Neural cell (in vitro differentiated cells): ENCODE results near the gene CCDC40. TPM values are rescaled to one million over a fixed set of nuclear protein-coding genes. Genes with fewer than 3 reads are reported as not detected.
"Not testable (repeated sequence)": the region's sequence is repeated elsewhere in the genome, so short reads cannot be mapped to it uniquely, and the experiment has no call there.

Experiments used
- H2AFZ ChIP-seq: fragments of 200-600, 300-800 bp; sonication (generic), shearing (Covaris generic); 2 replicates; pipeline ENCODE4 v1.6.0; 2014; ENCODE audit warnings: low read depth, mild to moderate bottlenecking, antibody characterized with exemption, low read length, moderate library complexity
- H3F3A ChIP-seq: fragments of 200-600 bp; shearing (Covaris generic); 2 replicates; pipeline ENCODE4 v1.6.1; 2016; ENCODE audit warnings: mild to moderate bottlenecking, moderate library complexity, mixed read lengths, antibody characterized with exemption, low read length; ENCODE audit not compliant: insufficient read depth, poor library complexity, severe bottlenecking
- H3K27ac ChIP-seq: fragments of 200-600, 300-800 bp; sonication (generic), shearing (Covaris generic); 2 replicates; pipeline ENCODE4 v1.5.1; 2014; ENCODE audit warnings: mild to moderate bottlenecking, low read length, moderate library complexity
- H3K27me3 ChIP-seq: fragments of 300-800, 200-600 bp; sonication (generic), shearing (Covaris generic); 2 replicates; pipeline ENCODE4 v1.6.0; 2014; ENCODE audit warnings: mild to moderate bottlenecking, low read depth, low read length, moderate library complexity; ENCODE audit not compliant: insufficient read depth
- H3K36me3 ChIP-seq: fragments of 300-800, 200-600 bp; sonication (generic), shearing (Covaris generic); 2 replicates; pipeline ENCODE4 v1.5.1; 2014; ENCODE audit warnings: mild to moderate bottlenecking, antibody characterized with exemption, low read length, moderate library complexity; ENCODE audit not compliant: insufficient read depth
- H3K4me2 ChIP-seq: fragments of 300-800, 200-600 bp; sonication (generic), shearing (Covaris generic); 2 replicates; pipeline ENCODE4 v1.6.0; 2014; ENCODE audit warnings: mild to moderate bottlenecking, low read length
- H3K4me3 ChIP-seq: fragments of 300-800, 200-600 bp; sonication (generic), shearing (Covaris generic); 2 replicates; pipeline ENCODE4 v1.5.1; 2014; ENCODE audit warnings: mild to moderate bottlenecking, low read length, moderate library complexity
- H3K79me2 ChIP-seq: fragments of 200-600 bp; shearing (Covaris generic); replicated peaks from 2 replicates; pipeline ENCODE4 v1.6.0; 2014; ENCODE audit warnings: mild to moderate bottlenecking, low read length, moderate library complexity; ENCODE audit not compliant: insufficient read depth
- H3K9ac ChIP-seq: fragments of 300-800, 200-600 bp; sonication (generic), shearing (Covaris generic); 2 replicates; pipeline ENCODE4 v1.6.1; 2016; ENCODE audit warnings: mild to moderate bottlenecking, low read length, mixed read lengths
- H3K9me2 ChIP-seq: fragments of 200-600 bp; shearing (Covaris generic); 2 replicates; pipeline ENCODE4 v1.6.1; 2016; ENCODE audit warnings: mild to moderate bottlenecking, low read length, mixed read lengths; ENCODE audit not compliant: insufficient read depth
- H3K9me3 ChIP-seq: fragments of 200-600, 300-800 bp; sonication (generic), shearing (Covaris generic); 2 replicates; pipeline ENCODE4 v1.6.1; 2016; ENCODE audit warnings: mild to moderate bottlenecking, mixed run types, low read length, moderate library complexity, mixed read lengths
- H4K20me1 ChIP-seq: fragments of 200-600 bp; shearing (Covaris generic); 2 replicates; pipeline ENCODE4 v1.6.1; 2016; ENCODE audit warnings: mild to moderate bottlenecking, mixed run types; ENCODE audit not compliant: insufficient read depth
- CTCF ChIP-seq: fragments of 450-650 bp; IDR thresholded peaks from 2 replicates; pipeline ENCODE4 v1.5.1; 2014; ENCODE audit warnings: antibody characterized with exemption, mild to moderate bottlenecking, moderate library complexity; ENCODE audit not compliant: poor library complexity, severe bottlenecking
- EP300 ChIP-seq: fragments of 450-650 bp; conservative IDR thresholded peaks from 2 replicates; pipeline ENCODE4 v1.6.1; 2014; ENCODE audit warnings: antibody characterized with exemption, mild to moderate bottlenecking, moderate library complexity; ENCODE audit not compliant: poor library complexity, severe bottlenecking
- EZH2 ChIP-seq: fragments of 200-600, 300-800 bp; shearing (Covaris generic), sonication (generic); IDR thresholded peaks from 2 replicates; pipeline ENCODE4 v1.6.1; 2014; ENCODE audit warnings: antibody characterized with exemption, low read length, borderline replicate concordance, mild to moderate bottlenecking; ENCODE audit not compliant: insufficient read depth, poor library complexity, severe bottlenecking
- MXI1 ChIP-seq: fragments of 450-650 bp; conservative IDR thresholded peaks from 2 replicates; pipeline ENCODE4 v1.6.1; 2014; ENCODE audit warnings: antibody characterized with exemption, mild to moderate bottlenecking; ENCODE audit not compliant: poor library complexity, severe bottlenecking
- POLR2AphosphoS5 ChIP-seq: IDR thresholded peaks from 2 replicates; pipeline ENCODE4 v1.6.1; 2012
- RAD21 ChIP-seq: fragments of 450-650 bp; conservative IDR thresholded peaks from 2 replicates; pipeline ENCODE4 v1.6.1; 2014; ENCODE audit warnings: antibody characterized with exemption, mild to moderate bottlenecking, moderate library complexity
- REST ChIP-seq: IDR thresholded peaks from 2 replicates; pipeline ENCODE4 v1.6.1; 2012; ENCODE audit warnings: borderline replicate concordance
- SMC3 ChIP-seq: fragments of 450-650 bp; conservative IDR thresholded peaks from 2 replicates; pipeline ENCODE4 v1.6.1; 2014; ENCODE audit warnings: antibody characterized with exemption, mild to moderate bottlenecking, moderate library complexity; ENCODE audit not compliant: poor library complexity
- TAF1 ChIP-seq: IDR thresholded peaks from 2 replicates; pipeline ENCODE4 v1.6.1; 2012; ENCODE audit warnings: low read depth
- polyA plus RNA-seq: library from polyadenylated mRNA; depleted of rRNA; stranded (reverse); fragments of >200 nt; gene quantifications from 2 replicates; pipeline ENCODE4 v1.2.3, GENCODE V29; 2014

CCDC40 gene
- polyA plus RNA-seq, 1 donor from 2014 or later, result 5.5 TPM

DNA sequence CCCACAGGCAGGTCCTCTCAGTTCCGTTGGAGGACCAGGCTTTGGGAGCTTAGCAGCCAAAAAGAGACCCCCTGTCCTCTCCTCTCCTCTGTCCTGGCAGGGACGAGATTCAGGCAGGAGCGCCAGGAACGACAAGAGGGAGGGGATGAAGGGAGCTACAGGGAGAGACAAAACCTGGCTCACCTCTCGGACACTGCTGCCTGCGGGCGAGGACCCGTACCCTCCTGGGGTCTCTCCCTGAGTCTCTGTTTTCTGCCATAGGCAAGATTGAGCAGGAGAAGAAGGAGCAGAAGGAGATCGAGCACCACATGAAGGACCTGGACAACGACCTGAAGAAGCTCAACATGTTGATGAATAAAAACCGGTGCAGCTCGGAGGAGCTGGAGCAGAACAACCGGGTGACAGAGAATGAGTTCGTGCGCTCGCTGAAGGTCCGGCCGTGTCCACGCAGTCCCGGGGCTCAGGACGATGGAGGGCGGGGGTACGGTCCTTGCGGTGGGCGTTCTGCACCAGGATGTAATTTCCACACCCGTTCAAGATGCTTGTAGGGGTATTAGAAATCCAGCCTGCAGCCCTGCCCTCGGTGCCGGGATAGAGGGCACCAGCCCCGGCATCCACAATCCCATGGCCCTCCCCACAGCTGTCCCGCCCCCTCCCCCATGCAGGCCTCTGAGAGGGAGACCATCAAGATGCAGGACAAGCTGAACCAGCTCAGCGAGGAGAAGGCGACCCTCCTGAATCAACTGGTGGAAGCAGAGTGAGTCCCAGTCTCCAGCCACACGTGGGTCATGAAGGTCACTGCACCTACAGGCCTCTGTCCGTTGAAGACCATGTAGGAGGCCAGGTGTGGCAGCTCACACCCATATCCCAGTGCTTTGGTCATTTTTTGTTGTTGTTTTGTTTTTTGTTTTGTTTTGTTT, 51.2 kb downstream of the CCDC40 start:
- Histone ChIP-seq H3K27me3 (no peaks in the 10 kb centered on the region), H3K9me2 (no peaks in the 10 kb centered on the region), H3K9me3 (no peaks in the 10 kb centered on the region), H3K27ac (no peak overlapping the region), H3K4me3 (no peak overlapping the region), H3F3A (no peaks in the 10 kb centered on the region), H3K9ac (no peak overlapping the region), H4K20me1 (no peaks in the 10 kb centered on the region), H3K79me2 (no peaks in the 10 kb centered on the region), H3K36me3 (no peaks in the 10 kb centered on the region), H2AFZ (no peak overlapping the region), H3K4me2 (no peak overlapping the region)
- TF ChIP-seq TAF1 (no peak), MXI1 (no peak), SMC3 (no peak), EP300 (no peak), POLR2AphosphoS5 (no peak), RAD21 (no peak), CTCF (no peak)

DNA sequence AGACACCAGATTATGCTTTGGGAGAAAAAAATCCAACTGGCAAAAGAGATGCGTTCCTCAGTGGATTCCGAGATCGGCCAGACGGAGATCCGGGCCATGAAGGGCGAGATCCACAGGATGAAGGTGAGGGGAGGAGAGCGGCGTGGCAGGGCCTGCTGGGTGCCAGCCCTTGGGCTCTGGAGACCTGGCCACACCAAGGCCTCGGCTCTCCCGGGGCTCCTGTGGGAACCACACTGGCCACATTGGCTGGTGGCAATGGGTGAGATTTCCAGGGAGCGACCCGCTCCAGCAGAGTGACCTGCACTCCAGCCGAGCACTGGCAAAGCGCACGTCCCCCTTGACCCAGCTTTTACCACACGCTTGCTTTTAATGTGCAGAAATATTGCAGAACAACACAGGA, 53.3 kb downstream of the CCDC40 start:
- no peaks in the 10 kb centered on the region for H3K36me3 ChIP-seq
- no peak overlapping the region for H3K27ac ChIP-seq
- H3K4me2 ChIP-seq, result no peak overlapping the region
- no peak overlapping the region for H2AFZ ChIP-seq
- H4K20me1 ChIP-seq, result no peaks in the 10 kb centered on the region
- no peaks in the 10 kb centered on the region for H3F3A ChIP-seq
- no peak for TF ChIP-seq REST
- no peak for TF ChIP-seq MXI1
- TF ChIP-seq SMC3, result no peak
- no peak for TF ChIP-seq TAF1
- no peak for TF ChIP-seq CTCF
- no peak for TF ChIP-seq POLR2AphosphoS5
- no peak for TF ChIP-seq EP300
- TF ChIP-seq RAD21, result no peak
- no peak for TF ChIP-seq EZH2
- H3K9ac ChIP-seq, result no peak overlapping the region
- H3K9me2 ChIP-seq, result no peaks in the 10 kb centered on the region
- no peaks in the 10 kb centered on the region for H3K27me3 ChIP-seq
- no peaks in the 10 kb centered on the region for H3K79me2 ChIP-seq
- no peaks in the 10 kb centered on the region for H3K9me3 ChIP-seq
- H3K4me3 ChIP-seq, result no peak overlapping the region

GRCh38 chr17:80090164-80090563, 53.7 kb downstream of the CCDC40 start:
- not testable (repeated sequence) for H3K9me2 ChIP-seq, H2AFZ ChIP-seq, H4K20me1 ChIP-seq, H3K27ac ChIP-seq, H3K79me2 ChIP-seq, H3K36me3 ChIP-seq, H3K4me2 ChIP-seq, H3K27me3 ChIP-seq, H3F3A ChIP-seq, H3K9me3 ChIP-seq, H3K4me3 ChIP-seq, H3K9ac ChIP-seq
